H1 (cell line): ENCODE results near the gene STARD6. TPM values are rescaled to one million over a fixed set of nuclear protein-coding genes. Genes with fewer than 3 reads are reported as not detected.

Experiments
- CTCF ChIA-PET: fragments of 300-600 bp; sonication (Branson Sonifier 250); formaldehyde crosslinking; loops from one replicate; lab custom pipeline; 2021; ENCODE audit not compliant: partially characterized antibody; lab: Charles Lee
- POLR2A ChIA-PET: fragments of 300-600 bp; sonication (Branson Sonifier 250); formaldehyde crosslinking; loops from one replicate; lab custom pipeline; 2021; ENCODE audit warnings: inconsistent platforms; ENCODE audit not compliant: partially characterized antibody; lab: Charles Lee
- DNase-seq, 2 experiments: peaks; one replicate each; pipeline versions ENCODE4 v3.0.0 to v3.0.0-alpha.2; 2010 to 2022; ENCODE audit warnings: low spot score in 2 of 2, low read depth in 1 of 2, mixed read lengths in 1 of 2
- FAIRE-seq: peaks from 2 replicates; lab custom pipeline; 2011; peaks lifted over from hg19 to GRCh38; lab: Jason Lieb, UNC
- H2AFZ ChIP-seq: 2 replicates; pipeline ENCODE4 v1.8.1; 2012; ENCODE audit warnings: low read length, inconsistent platforms
- H2AK5ac ChIP-seq: 2 replicates; pipeline ENCODE4 v1.6.1; 2013; ENCODE audit warnings: low read depth, low read length
- H2BK120ac ChIP-seq: replicated peaks from 2 replicates; pipeline ENCODE3; 2013; ENCODE audit warnings: low read depth, low read length, inconsistent platforms
- H2BK12ac ChIP-seq: 2 replicates; pipeline ENCODE4 v1.6.1; 2013; ENCODE audit warnings: low read depth, low read length
- H2BK15ac ChIP-seq: 2 replicates; pipeline ENCODE4 v1.6.1; 2013; ENCODE audit warnings: low read length
- H2BK20ac ChIP-seq: 2 replicates; pipeline ENCODE4 v1.6.1; 2013; ENCODE audit warnings: low read length
- H2BK5ac ChIP-seq: 2 replicates; pipeline ENCODE4 v1.6.1; 2013; ENCODE audit warnings: low read depth, low read length
- H3K14ac ChIP-seq: 2 replicates; pipeline ENCODE4 v1.6.1; 2013; ENCODE audit warnings: inconsistent platforms; ENCODE audit not compliant: insufficient read length
- H3K18ac ChIP-seq: 2 replicates; pipeline ENCODE4 v1.6.1; 2013; ENCODE audit warnings: low read length; ENCODE audit errors: extremely low read depth
- H3K23ac ChIP-seq: 2 replicates; pipeline ENCODE4 v1.6.1; 2013; ENCODE audit warnings: inconsistent platforms; ENCODE audit not compliant: insufficient read length
- H3K23me2 ChIP-seq: 2 replicates; pipeline ENCODE4 v1.6.1; 2013; ENCODE audit warnings: low read depth, low read length
- H3K27ac ChIP-seq: 2 replicates; pipeline ENCODE4 v1.6.1; 2011; ENCODE audit warnings: low read depth, low read length, inconsistent platforms
- H3K27me3 ChIP-seq, 4 experiments: replicated peaks in 1 of 4; 1 replicate in 1 of 4; 2 replicates in 3 of 4; pipeline versions ENCODE4 v1.6.1 to v1.8.1; 2011 to 2013; ENCODE audit warnings: low read length in 3 of 4, mild to moderate bottlenecking in 3 of 4, inconsistent platforms in 2 of 4, mixed read lengths in 2 of 4, moderate library complexity in 1 of 4; ENCODE audit not compliant: control insufficient read depth in 3 of 4, insufficient read depth in 3 of 4; ENCODE audit errors: extremely low read depth in 1 of 4
- H3K36me3 ChIP-seq, 4 experiments: 2 replicates each; pipeline versions ENCODE4 v1.6.1 to v1.8.1; 2011 to 2013; ENCODE audit warnings: mild to moderate bottlenecking in 4 of 4, low read length in 3 of 4, moderate library complexity in 2 of 4, control low read depth in 1 of 4, inconsistent platforms in 1 of 4; ENCODE audit not compliant: insufficient read depth in 4 of 4, control insufficient read depth in 2 of 4
- H3K4ac ChIP-seq: replicated peaks from 2 replicates; pipeline ENCODE3; 2013; ENCODE audit warnings: low read length, low read depth, mixed read lengths, inconsistent platforms; ENCODE audit not compliant: insufficient read length
- H3K4me1 ChIP-seq, 4 experiments: replicated peaks in 1 of 4; 1 replicate in 1 of 4; 2 replicates in 3 of 4; pipeline versions ENCODE4 v1.6.1 to v1.8.1; 2011 to 2013; ENCODE audit warnings: low read length in 3 of 4, inconsistent platforms in 2 of 4, mixed read lengths in 1 of 4; ENCODE audit not compliant: insufficient read depth in 4 of 4, control insufficient read depth in 3 of 4
- H3K4me2 ChIP-seq, 2 experiments: 2 replicates each; pipeline versions ENCODE4 v1.6.1 to v1.8.1; 2011 to 2013; ENCODE audit warnings: low read depth in 2 of 2, low read length in 2 of 2, control low read depth in 1 of 2, inconsistent platforms in 1 of 2, mild to moderate bottlenecking in 1 of 2; ENCODE audit not compliant: insufficient read depth in 1 of 2
- H3K4me3 ChIP-seq, 4 experiments: fragments of 200-600, 300-600 bp in 1 of 4; sonication (generic), shearing (Covaris generic), sonication (Bioruptor Twin) in 1 of 4; 2 replicates each; pipeline versions ENCODE4 v1.5.1 to v1.8.1; 2011 to 2016; ENCODE audit warnings: low read length in 4 of 4, low read depth in 3 of 4, control low read depth in 2 of 4, inconsistent platforms in 2 of 4, mild to moderate bottlenecking in 2 of 4, mixed read lengths in 1 of 4, moderate library complexity in 1 of 4; ENCODE audit not compliant: insufficient read depth in 2 of 4; ENCODE audit errors: extremely low read depth in 1 of 4
- H3K56ac ChIP-seq: replicated peaks from 2 replicates; pipeline ENCODE3; 2013; ENCODE audit warnings: low read depth, mild to moderate bottlenecking, mixed read lengths, low read length, inconsistent platforms; ENCODE audit not compliant: insufficient read length
- H3K79me1 ChIP-seq: 2 replicates; pipeline ENCODE4 v1.6.1; 2013; ENCODE audit warnings: low read depth, low read length, control low read depth
- H3K79me2 ChIP-seq, 2 experiments: 2 replicates each; pipeline versions ENCODE4 v1.6.1 to v1.8.1; 2012 to 2013; ENCODE audit warnings: low read length in 2 of 2, mild to moderate bottlenecking in 2 of 2, inconsistent platforms in 1 of 2; ENCODE audit not compliant: insufficient read depth in 2 of 2, control insufficient read depth in 1 of 2
- H3K9ac ChIP-seq, 4 experiments: replicated peaks in 1 of 4; 1 replicate in 1 of 4; 2 replicates in 3 of 4; pipeline versions ENCODE4 v1.6.1 to v1.8.1; 2011 to 2013; ENCODE audit warnings: low read depth in 3 of 4, low read length in 3 of 4, control low read depth in 2 of 4, mild to moderate bottlenecking in 2 of 4, moderate library complexity in 2 of 4, inconsistent platforms in 1 of 4; ENCODE audit errors: extremely low read depth in 1 of 4
- H3K9me3 ChIP-seq, 2 experiments: 2 replicates each; pipeline versions ENCODE4 v1.6.1 to v1.8.1; 2012 to 2013; ENCODE audit warnings: mild to moderate bottlenecking in 2 of 2, moderate library complexity in 2 of 2, control low read depth in 1 of 2, inconsistent platforms in 1 of 2, low read depth in 1 of 2, low read length in 1 of 2, mixed read lengths in 1 of 2; ENCODE audit not compliant: insufficient read depth in 2 of 2
- H4K20me1 ChIP-seq, 2 experiments: replicated peaks in 1 of 2; 2 replicates each; pipeline versions ENCODE3 to v1.8.1; 2011 to 2013; ENCODE audit warnings: inconsistent platforms in 2 of 2, low read length in 2 of 2, mild to moderate bottlenecking in 1 of 2; ENCODE audit not compliant: insufficient read depth in 2 of 2, control insufficient read depth in 1 of 2
- H4K5ac ChIP-seq: 2 replicates; pipeline ENCODE4 v1.6.1; 2013; ENCODE audit warnings: low read length, low read depth, mixed read lengths, inconsistent platforms; ENCODE audit not compliant: insufficient read length
- H4K8ac ChIP-seq: 2 replicates; pipeline ENCODE4 v1.8.0; 2013; ENCODE audit warnings: mild to moderate bottlenecking, moderate library complexity, low read length, inconsistent platforms; ENCODE audit not compliant: insufficient read depth; ENCODE audit errors: extremely low read depth
- H4K91ac ChIP-seq: replicated peaks from 2 replicates; pipeline ENCODE3; 2013; ENCODE audit warnings: low read length, mixed read lengths, inconsistent platforms; ENCODE audit not compliant: insufficient read length
- WGBS, 2 experiments: shearing (Covaris generic) in 1 of 2; methylation state at CpG; one replicate each; pipeline versions ENCODE4 v1.1.6 to v1.1.7; 2013 to 2015; ENCODE audit warnings: low lambda C conversion rate in 2 of 2, mixed read lengths in 2 of 2, inconsistent platforms in 1 of 2, low coverage in 1 of 2, missing lambda C conversion rate in 1 of 2; ENCODE audit not compliant: insufficient replicate concordance in 2 of 2, insufficient coverage in 1 of 2, insufficient read length in 1 of 2; ENCODE audit errors: extremely low coverage in 1 of 2, missing lambda C conversion rate in 1 of 2; 5-methylcytosine and 5-hydroxymethylcytosine counted together
- polyA plus RNA-seq, 7 experiments: library from polyadenylated mRNA; depleted of rRNA in 3 of 7; stranded (reverse) in 5 of 7; unstranded in 2 of 7; fragments of >200 nt in 5 of 7; fragments of 200-250 nt in 2 of 7; gene quantifications; 1 replicate in 5 of 7; 2 replicates in 1 of 7; 4 replicates in 1 of 7; pipeline versions ENCODE4 v1.2.1 to v1.2.3, GENCODE V29; 2011 to 2013; ENCODE audit warnings: missing spikeins in 2 of 7, mixed read lengths in 2 of 7
- total RNA-seq: library from RNA; stranded (reverse); fragmentation: NEBNext Ultra II Directional; extraction: Animal tissue kit (Norgen Biotek cat#: 25700); gene quantifications from 2 replicates; pipeline ENCODE4 v1.2.1, GENCODE V29; 2021

Gene STARD6
- total and polyA plus RNA-seq, 2 of the 8 experiments (the other 6 are each of a cell fraction or from before 2014, with no cell fraction given): not detected

DNA sequence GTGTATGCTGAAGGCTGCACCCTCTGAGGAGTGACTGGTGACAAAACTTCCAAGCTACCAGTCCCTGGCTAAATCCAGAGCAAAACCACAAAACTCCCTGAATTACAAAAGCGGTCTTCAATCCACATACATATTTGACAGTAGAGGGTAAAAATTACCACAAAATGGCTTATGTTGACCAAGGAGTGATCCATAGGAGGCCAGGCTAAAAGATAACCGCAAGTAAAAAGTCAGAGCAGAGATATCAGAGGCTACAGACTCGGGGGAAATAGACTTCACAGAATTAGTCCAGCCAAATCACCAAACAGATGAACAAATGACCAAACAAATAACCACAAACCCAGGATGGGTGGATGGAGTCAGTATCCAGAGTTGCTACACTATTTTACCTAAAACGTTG is 19.4 kb downstream of the STARD6 start:
- Histone ChIP-seq H4K20me1 (no peaks in the 10 kb centered on the region), H2BK120ac (no peak overlapping the region), H3K79me1 (no peaks in the 10 kb centered on the region), H3K4me2 (no peak overlapping the region), H4K5ac (no peak overlapping the region), H2BK5ac (no peak overlapping the region), H3K4me1 (no peaks in the 10 kb centered on the region), H4K91ac (no peak overlapping the region), H3K23ac (no peak overlapping the region), H3K27ac (no peak overlapping the region), H3K36me3 (no peaks in the 10 kb centered on the region; a peak in 1 of 8 replicates), H3K27me3 (no peaks in the 10 kb centered on the region), H2BK12ac (no peak overlapping the region), H3K23me2 (0 out of 2 replicates have a peak, but pooled peaks cover 2% of the 10 kb centered on the region), H3K4me3 (no peak overlapping the region), H2BK15ac (no peak overlapping the region), H3K9ac (no peak overlapping the region), H3K18ac (no peak overlapping the region), H3K56ac (no peak overlapping the region), H4K8ac (no peak overlapping the region), H3K79me2 (no peaks in the 10 kb centered on the region), H3K14ac (no peak overlapping the region), H3K4ac (no peak overlapping the region), H3K9me3 (peaks cover 0 to 6% of the 10 kb centered on the region in 2 experiments; a peak in 1 of 4 replicates), H2BK20ac (no peak overlapping the region), H2AK5ac (no peak overlapping the region), H2AFZ (no peak overlapping the region)
- POLR2A ChIA-PET: interaction anchor here (0.7 to 1.1 kb wide), 2 partner anchors 20 to 116 kb away, joined by 3 read pairs; partner anchors contain the start of genes C18orf54 and STARD6
- DNase-seq: no peak
- 98% methylated on average over 4 of the region's 4 CpGs; no CpG with 5 or more reads in 1 of the 2 experiments for WGBS, 2 experiments
- CTCF ChIA-PET: no interaction called here
- no peak for FAIRE-seq
